NB4 (cell line): ENCODE measurements around the gene RBBP8NL.

Experiments used
- MYC ChIP-seq: IDR thresholded peaks from 2 replicates; pipeline ENCODE4 v1.6.1; 2011; ENCODE audit warnings: low read depth, low read length
- POLR2A ChIP-seq: IDR thresholded peaks from 2 replicates; pipeline ENCODE4 v1.6.1; 2011; ENCODE audit warnings: mild to moderate bottlenecking; ENCODE audit not compliant: insufficient read length; ENCODE audit errors: extremely low read depth
- TF ChIP-seq, protein P1 (sequence below): IDR thresholded peaks from one replicate; pipeline ENCODE4 v1.5.1; 2012; ENCODE audit warnings: low read depth, low read length
- TF ChIP-seq, protein P2 (sequence below): IDR thresholded peaks from 2 replicates; pipeline ENCODE4 v1.6.1; 2011; ENCODE audit warnings: low read depth, low read length

DNA sequence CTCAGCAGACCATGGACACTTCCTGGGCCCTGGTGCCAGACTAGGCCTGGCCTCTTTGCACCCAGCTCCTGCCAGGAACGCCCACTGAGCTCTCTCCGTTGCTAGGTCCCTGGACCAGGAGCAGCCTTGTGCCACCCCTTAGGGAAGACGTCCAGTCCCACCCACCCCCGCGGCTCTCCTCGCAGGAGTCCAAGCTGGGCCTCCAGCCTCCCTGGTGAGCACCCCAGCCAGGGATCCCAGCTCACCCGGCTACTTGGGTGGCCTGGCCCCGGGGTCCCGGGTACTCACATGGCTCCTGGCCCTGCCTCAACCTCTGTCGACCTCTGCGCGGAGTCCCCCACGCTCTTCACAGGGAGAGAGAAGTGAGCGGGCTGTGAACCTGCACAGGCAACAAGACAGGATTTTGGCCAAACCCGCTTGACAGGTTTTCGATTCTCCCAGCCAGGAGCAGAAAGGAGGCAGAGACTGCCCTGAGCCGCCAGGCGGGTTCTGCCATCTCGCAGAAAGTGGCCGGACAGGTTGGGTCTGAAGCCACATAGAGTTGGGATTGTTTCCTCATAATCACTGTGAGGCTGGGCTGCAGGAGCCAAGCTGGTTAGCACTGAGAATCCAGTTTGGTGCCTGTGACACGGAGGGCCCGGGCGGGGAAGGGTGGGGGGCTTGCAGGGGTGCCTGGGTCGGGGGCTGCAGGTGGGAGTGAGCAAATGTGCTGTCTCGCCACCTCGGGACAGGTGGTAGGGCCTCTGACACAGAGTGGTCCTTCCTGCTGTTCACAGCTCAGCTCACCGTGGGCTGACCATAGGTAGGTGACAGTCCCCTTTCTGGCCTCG, at the start of gene RBBP8NL:
- TF ChIP-seq POLR2A (no peak), MYC (no peak)
- TF ChIP-seq, protein P1, sequence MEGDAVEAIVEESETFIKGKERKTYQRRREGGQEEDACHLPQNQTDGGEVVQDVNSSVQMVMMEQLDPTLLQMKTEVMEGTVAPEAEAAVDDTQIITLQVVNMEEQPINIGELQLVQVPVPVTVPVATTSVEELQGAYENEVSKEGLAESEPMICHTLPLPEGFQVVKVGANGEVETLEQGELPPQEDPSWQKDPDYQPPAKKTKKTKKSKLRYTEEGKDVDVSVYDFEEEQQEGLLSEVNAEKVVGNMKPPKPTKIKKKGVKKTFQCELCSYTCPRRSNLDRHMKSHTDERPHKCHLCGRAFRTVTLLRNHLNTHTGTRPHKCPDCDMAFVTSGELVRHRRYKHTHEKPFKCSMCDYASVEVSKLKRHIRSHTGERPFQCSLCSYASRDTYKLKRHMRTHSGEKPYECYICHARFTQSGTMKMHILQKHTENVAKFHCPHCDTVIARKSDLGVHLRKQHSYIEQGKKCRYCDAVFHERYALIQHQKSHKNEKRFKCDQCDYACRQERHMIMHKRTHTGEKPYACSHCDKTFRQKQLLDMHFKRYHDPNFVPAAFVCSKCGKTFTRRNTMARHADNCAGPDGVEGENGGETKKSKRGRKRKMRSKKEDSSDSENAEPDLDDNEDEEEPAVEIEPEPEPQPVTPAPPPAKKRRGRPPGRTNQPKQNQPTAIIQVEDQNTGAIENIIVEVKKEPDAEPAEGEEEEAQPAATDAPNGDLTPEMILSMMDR, result no peak
- TF ChIP-seq, protein P2, sequence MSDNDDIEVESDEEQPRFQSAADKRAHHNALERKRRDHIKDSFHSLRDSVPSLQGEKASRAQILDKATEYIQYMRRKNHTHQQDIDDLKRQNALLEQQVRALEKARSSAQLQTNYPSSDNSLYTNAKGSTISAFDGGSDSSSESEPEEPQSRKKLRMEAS, result no peak
